Smooth muscle cell (in vitro differentiated cells): ENCODE data around the gene COQ7. TPM values are rescaled to one million over a fixed set of nuclear protein-coding genes. Genes with fewer than 3 reads are reported as not detected.
A peak's percentile ranks its signal among the peaks of the same experiment; 100 is the strongest.

Experiments
- DNase-seq: peaks from one replicate; lab custom pipeline; 2025; ENCODE audit not compliant: unreplicated experiment; lab: John Stamatoyannopoulos, UW
- H2AFZ ChIP-seq: fragments of 200-600 bp; sonication (generic); 2 replicates; pipeline ENCODE4 v1.6.0; 2016; ENCODE audit warnings: antibody characterized with exemption, low read depth, mild to moderate bottlenecking
- H3F3A ChIP-seq: fragments of 200-600 bp; sonication (generic); 2 replicates; pipeline ENCODE4 v1.6.0; 2017; ENCODE audit warnings: antibody characterized with exemption, low read depth
- H3K27ac ChIP-seq: fragments of 200-600 bp; sonication (generic); 2 replicates; pipeline ENCODE4 v1.5.1; 2016; ENCODE audit warnings: low read depth, mild to moderate bottlenecking
- H3K27me3 ChIP-seq: fragments of 200-600 bp; sonication (generic); 2 replicates; pipeline ENCODE4 v1.6.1; 2016; ENCODE audit warnings: low read depth, mild to moderate bottlenecking
- H3K36me3 ChIP-seq: fragments of 200-600 bp; sonication (generic); 2 replicates; pipeline ENCODE4 v1.5.1; 2016; ENCODE audit warnings: low read depth
- H3K4me1 ChIP-seq: fragments of 200-600 bp; sonication (generic); 2 replicates; pipeline ENCODE4 v1.5.1; 2016; ENCODE audit warnings: low read depth
- H3K4me2 ChIP-seq: fragments of 200-600 bp; sonication (generic); 2 replicates; pipeline ENCODE4 v1.6.0; 2016; ENCODE audit warnings: mild to moderate bottlenecking
- H3K4me3 ChIP-seq: fragments of 200-600 bp; sonication (generic); 2 replicates; pipeline ENCODE4 v1.5.1; 2016; ENCODE audit warnings: mild to moderate bottlenecking
- H3K79me2 ChIP-seq: fragments of 200-600 bp; sonication (generic); 2 replicates; pipeline ENCODE4 v1.6.0; 2016; ENCODE audit warnings: low read depth, mild to moderate bottlenecking
- H3K9ac ChIP-seq: fragments of 200-600 bp; sonication (generic); 2 replicates; pipeline ENCODE4 v1.6.0; 2016; ENCODE audit warnings: low read depth
- H3K9me3 ChIP-seq: fragments of 200-600 bp; sonication (generic); replicated peaks from 2 replicates; pipeline ENCODE4 v1.5.1; 2016; ENCODE audit warnings: low read depth
- H4K20me1 ChIP-seq: fragments of 200-600 bp; sonication (generic); 2 replicates; pipeline ENCODE4 v1.6.0; 2016; ENCODE audit warnings: low read depth
- WGBS: methylation state at CpG from one replicate; pipeline ENCODE4 v1.1.7; 2016; ENCODE audit warnings: low lambda C conversion rate; 5-methylcytosine and 5-hydroxymethylcytosine counted together
- polyA plus RNA-seq: library from polyadenylated mRNA; unstranded; fragments of >200 nt; fragmentation: Nextera tagmentation; extraction: Ambion mirVana; gene quantifications from 2 replicates; pipeline ENCODE4 v1.2.1, GENCODE V29; 2016
- total RNA-seq: library from RNA; depleted of rRNA; stranded (reverse); fragments of >200 nt; gene quantifications from 2 replicates; pipeline ENCODE4 v1.2.3, GENCODE V29; 2014
- TF ChIP-seq, protein P1 (sequence below): fragments of 200-600 bp; sonication (generic); IDR thresholded peaks from 2 replicates; pipeline ENCODE4 v1.5.1; 2017; ENCODE audit warnings: borderline replicate concordance, mild to moderate bottlenecking, antibody characterized with exemption; ENCODE audit not compliant: insufficient read depth, poor library complexity, severe bottlenecking

COQ7 gene
- total and polyA plus RNA-seq, 2 experiments from 2014 or later = 10.5 to 11.4 TPM

DNA sequence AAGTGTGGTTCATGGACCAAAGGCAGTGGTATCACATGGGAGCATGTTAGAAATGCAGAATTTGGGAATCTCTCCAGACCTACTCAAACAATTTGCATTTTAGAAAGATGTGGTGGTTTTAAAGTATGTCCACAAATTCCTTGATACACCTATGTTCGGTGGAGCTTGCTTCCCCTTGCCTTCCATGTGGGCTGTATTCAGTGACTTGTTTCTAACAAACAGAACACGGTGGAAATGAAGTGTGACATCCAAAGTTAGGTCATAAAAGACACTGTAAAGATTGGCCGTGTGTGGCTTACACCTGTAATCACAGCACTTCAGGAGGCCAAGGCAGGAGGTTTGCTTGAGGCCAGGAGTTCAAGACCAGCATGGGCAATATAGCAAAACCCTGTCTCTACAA is 16.7 kb downstream of the COQ7 start:
- DNase-seq = no peak
- H3K9ac ChIP-seq = no peak overlapping the region
- TF ChIP-seq, protein P1, sequence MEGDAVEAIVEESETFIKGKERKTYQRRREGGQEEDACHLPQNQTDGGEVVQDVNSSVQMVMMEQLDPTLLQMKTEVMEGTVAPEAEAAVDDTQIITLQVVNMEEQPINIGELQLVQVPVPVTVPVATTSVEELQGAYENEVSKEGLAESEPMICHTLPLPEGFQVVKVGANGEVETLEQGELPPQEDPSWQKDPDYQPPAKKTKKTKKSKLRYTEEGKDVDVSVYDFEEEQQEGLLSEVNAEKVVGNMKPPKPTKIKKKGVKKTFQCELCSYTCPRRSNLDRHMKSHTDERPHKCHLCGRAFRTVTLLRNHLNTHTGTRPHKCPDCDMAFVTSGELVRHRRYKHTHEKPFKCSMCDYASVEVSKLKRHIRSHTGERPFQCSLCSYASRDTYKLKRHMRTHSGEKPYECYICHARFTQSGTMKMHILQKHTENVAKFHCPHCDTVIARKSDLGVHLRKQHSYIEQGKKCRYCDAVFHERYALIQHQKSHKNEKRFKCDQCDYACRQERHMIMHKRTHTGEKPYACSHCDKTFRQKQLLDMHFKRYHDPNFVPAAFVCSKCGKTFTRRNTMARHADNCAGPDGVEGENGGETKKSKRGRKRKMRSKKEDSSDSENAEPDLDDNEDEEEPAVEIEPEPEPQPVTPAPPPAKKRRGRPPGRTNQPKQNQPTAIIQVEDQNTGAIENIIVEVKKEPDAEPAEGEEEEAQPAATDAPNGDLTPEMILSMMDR = no peak
- no peaks in the 10 kb centered on the region for H3K79me2 ChIP-seq
- H2AFZ ChIP-seq = no peak overlapping the region
- no peak overlapping the region for H3K4me3 ChIP-seq
- peaks cover 10% of the 10 kb centered on the region for H3K36me3 ChIP-seq
- H4K20me1 ChIP-seq = no peaks in the 10 kb centered on the region
- H3K4me2 ChIP-seq = no peak overlapping the region
- H3F3A ChIP-seq = no peaks in the 10 kb centered on the region
- H3K4me1 ChIP-seq = no peaks in the 10 kb centered on the region
- no peak overlapping the region for H3K27ac ChIP-seq
- peaks cover 5% of the 10 kb centered on the region for H3K9me3 ChIP-seq
- no peaks in the 10 kb centered on the region for H3K27me3 ChIP-seq
- WGBS = 91% methylated on average over 3 of the region's 3 CpGs

DNA sequence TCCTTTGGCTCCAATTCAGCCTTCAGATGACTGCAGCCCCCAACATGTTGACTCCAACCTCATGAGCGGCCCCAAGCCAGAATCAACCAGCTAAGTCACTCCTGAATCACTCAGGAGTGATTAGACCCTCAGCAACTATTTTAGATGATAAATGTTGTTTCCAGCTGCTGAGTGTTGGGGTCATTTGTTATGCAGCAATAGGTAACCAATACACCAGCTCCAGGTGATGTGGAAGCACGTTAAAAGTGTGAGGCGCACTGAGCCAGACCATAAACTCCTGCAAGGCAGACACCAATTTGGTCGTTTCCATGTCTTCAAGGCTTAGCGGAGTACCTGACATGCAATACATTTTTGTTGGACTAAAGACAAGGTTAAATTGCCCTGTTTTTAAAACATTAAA is 17.5 kb downstream of the COQ7 start:
- TF ChIP-seq, protein P1 = no peak

DNA sequence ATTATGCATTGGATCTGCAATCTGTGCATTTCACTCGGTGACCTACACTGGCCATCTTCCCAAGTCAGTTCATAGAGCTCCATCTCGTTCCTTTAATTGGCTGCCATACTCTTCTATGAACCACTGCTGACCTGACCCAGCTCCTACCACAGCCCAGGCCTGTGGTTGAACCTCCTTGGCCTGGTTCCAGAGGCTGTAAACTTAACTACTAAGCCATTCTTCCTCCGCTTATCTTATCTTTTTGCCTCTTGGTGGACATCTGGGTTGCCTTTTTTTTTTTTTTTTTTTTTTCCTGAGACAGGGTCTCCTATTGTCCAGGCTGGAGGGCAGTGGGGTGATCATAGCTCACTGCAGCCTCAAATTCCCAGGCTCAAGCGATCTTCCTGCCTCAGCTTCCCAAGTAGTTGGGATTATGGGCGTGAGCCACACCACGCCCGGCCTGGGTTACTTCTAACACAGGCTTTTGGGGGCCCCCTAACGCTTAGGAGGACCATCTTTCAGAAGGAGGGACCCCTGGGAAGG is 18.3 kb downstream of the COQ7 start:
- peak overlapping the region; percentile 89 for H3K4me2 ChIP-seq
- peak overlapping the region; percentile 73 for H2AFZ ChIP-seq
- no peaks in the 10 kb centered on the region for H3K4me1 ChIP-seq
- H3K27ac ChIP-seq = no peak overlapping the region
- H3K27me3 ChIP-seq = no peaks in the 10 kb centered on the region
- no peaks in the 10 kb centered on the region for H3K79me2 ChIP-seq
- H3K9me3 ChIP-seq = no peaks in the 10 kb centered on the region
- no peaks in the 10 kb centered on the region for H3F3A ChIP-seq
- DNase-seq = no peak
- H4K20me1 ChIP-seq = no peaks in the 10 kb centered on the region
- H3K4me3 ChIP-seq = peak overlapping the region; percentile 46
- no peak overlapping the region for H3K9ac ChIP-seq
- 35% methylated on average over 8 of the region's 8 CpGs for WGBS
- TF ChIP-seq, protein P1 = no peak
- H3K36me3 ChIP-seq = no peaks in the 10 kb centered on the region

More for the DNA sequence above, 17.5 kb downstream of the COQ7 start:
- H3K36me3 ChIP-seq = peaks cover 3% of the 10 kb centered on the region
- no peak overlapping the region for H3K4me2 ChIP-seq
- no peaks in the 10 kb centered on the region for H3F3A ChIP-seq
- DNase-seq = no peak
- WGBS = 90% methylated on average over 5 of the region's 5 CpGs
- H2AFZ ChIP-seq = no peak overlapping the region
- no peaks in the 10 kb centered on the region for H4K20me1 ChIP-seq
- no peaks in the 10 kb centered on the region for H3K27me3 ChIP-seq
- H3K9ac ChIP-seq = no peak overlapping the region
- H3K4me3 ChIP-seq = no peak overlapping the region
- peaks cover 1% of the 10 kb centered on the region for H3K9me3 ChIP-seq
- no peaks in the 10 kb centered on the region for H3K79me2 ChIP-seq
- H3K27ac ChIP-seq = no peak overlapping the region
- H3K4me1 ChIP-seq = no peaks in the 10 kb centered on the region
